HCT116 (cell line): ENCODE results near the gene MVB12A. TPM values are rescaled to one million over a fixed set of nuclear protein-coding genes. Genes with fewer than 3 reads are reported as not detected.

ENCODE experiments used
- ATAC-seq: fragments of 200-7000 bp; cut with Tn5 transposase; 2 replicates; pipeline ENCODE4 v1.9.1; 2020; ENCODE audit warnings: mild to moderate bottlenecking, moderate library complexity
- BruUV-seq: library from RNA; stranded (reverse); fragments of 400-500 nt; replicated peaks from 2 replicates; lab custom pipeline; 2021; lab: Mats Ljungman, UMichigan
- CTCF ChIA-PET: fragments of 300-600 bp; sonication (Branson Sonifier 250); formaldehyde crosslinking; loops from one replicate; lab custom pipeline; 2021; ENCODE audit warnings: antibody characterized with exemption; lab: Charles Lee
- POLR2A ChIA-PET: fragments of 300-600, 350-600 bp; sonication (Branson Sonifier 250); formaldehyde crosslinking; loops from one replicate; lab custom pipeline; 2021; ENCODE audit warnings: antibody characterized with exemption; lab: Charles Lee
- RAD21 ChIA-PET, 2 experiments: fragments of 300-600 bp; sonication (Branson Sonifier 250); formaldehyde crosslinking; loops; one replicate each; lab custom pipeline; 2023; ENCODE audit warnings: low total read pairs in 2 of 2; ENCODE audit not compliant: uncharacterized antibody in 2 of 2, unreplicated experiment in 2 of 2, low non-redundant PET in 1 of 2; lab: Charles Lee
- DNase-seq: peaks from one replicate; pipeline ENCODE4 v3.0.0-alpha.2; 2010; ENCODE audit warnings: low read depth, low spot score
- H2AFZ ChIP-seq: fragments of 200-600 bp; shearing (Covaris generic), sonication (generic); 2 replicates; pipeline ENCODE4 v1.6.1; 2017; ENCODE audit warnings: low read depth, mixed run types, mixed read lengths, antibody characterized with exemption, low read length; ENCODE audit not compliant: poor library complexity, severe bottlenecking
- H3K27ac ChIP-seq: 2 replicates; pipeline ENCODE4 v1.5.1; 2012; ENCODE audit warnings: low read depth, low read length
- H3K27me3 ChIP-seq: fragments of 200-600 bp; sonication (generic); 2 replicates; pipeline ENCODE4 v1.6.1; 2016; ENCODE audit warnings: mixed run types, low read length, mixed read lengths; ENCODE audit not compliant: insufficient read depth
- H3K36me3 ChIP-seq, 2 experiments: fragments of 200-500 bp in 1 of 2; fragments of 200-600 bp in 1 of 2; sonication (Bioruptor generic) in 1 of 2; sonication (generic) in 1 of 2; 2 replicates each; pipeline versions ENCODE4 v1.5.1 to v1.6.1; 2014 to 2016; ENCODE audit warnings: low read length in 2 of 2, inconsistent platforms in 1 of 2, mixed read lengths in 1 of 2, mixed run types in 1 of 2; ENCODE audit not compliant: insufficient read depth in 2 of 2, control insufficient read depth in 1 of 2
- H3K4me1 ChIP-seq, 2 experiments: fragments of 200-600 bp in 1 of 2; sonication (generic) in 1 of 2; 2 replicates each; pipeline versions ENCODE4 v1.5.1 to v1.6.1; 2012 to 2017; ENCODE audit warnings: low read length in 2 of 2, inconsistent platforms in 1 of 2, mild to moderate bottlenecking in 1 of 2, mixed read lengths in 1 of 2, mixed run types in 1 of 2, moderate library complexity in 1 of 2; ENCODE audit not compliant: insufficient read depth in 2 of 2, control insufficient read depth in 1 of 2
- H3K4me2 ChIP-seq: fragments of 200-600 bp; sonication (generic); 2 replicates; pipeline ENCODE4 v1.6.1; 2017; ENCODE audit warnings: mixed run types, low read length, mixed read lengths
- H3K4me3 ChIP-seq, 2 experiments: fragments of 200-600 bp in 1 of 2; sonication (generic) in 1 of 2; replicated peaks in 1 of 2; 2 replicates each; pipeline ENCODE4 v1.5.1; 2011 to 2016; ENCODE audit warnings: low read length in 2 of 2, control low read depth in 1 of 2, low read depth in 1 of 2, mild to moderate bottlenecking in 1 of 2, mixed read lengths in 1 of 2, mixed run types in 1 of 2
- H3K79me2 ChIP-seq: fragments of 200-600 bp; sonication (generic); 2 replicates; pipeline ENCODE4 v1.6.1; 2017; ENCODE audit warnings: mild to moderate bottlenecking, mixed run types, low read length, moderate library complexity, mixed read lengths; ENCODE audit not compliant: insufficient read depth
- H3K9ac ChIP-seq: fragments of 200-600 bp; sonication (generic); 2 replicates; pipeline ENCODE4 v1.6.1; 2016; ENCODE audit warnings: low read length, mixed read lengths
- H3K9me2 ChIP-seq: fragments of 200-600 bp; sonication (generic), shearing (Covaris generic); 2 replicates; pipeline ENCODE4 v1.6.1; 2017; ENCODE audit warnings: mixed run types, mild to moderate bottlenecking, moderate library complexity; ENCODE audit not compliant: insufficient read depth
- H3K9me3 ChIP-seq, 2 experiments: fragments of 200-500 bp in 1 of 2; fragments of 200-600 bp in 1 of 2; sonication (Bioruptor generic) in 1 of 2; sonication (generic) in 1 of 2; 2 replicates each; pipeline ENCODE4 v1.6.1; 2014 to 2017; ENCODE audit warnings: low read length in 2 of 2, mixed read lengths in 2 of 2, inconsistent platforms in 1 of 2, low read depth in 1 of 2, mild to moderate bottlenecking in 1 of 2, mixed run types in 1 of 2, moderate library complexity in 1 of 2; ENCODE audit not compliant: control insufficient read depth in 1 of 2, insufficient read depth in 1 of 2
- H4K20me1 ChIP-seq: fragments of 200-600 bp; sonication (generic), shearing (Covaris generic); 2 replicates; pipeline ENCODE4 v1.6.1; 2017; ENCODE audit warnings: mixed run types, mild to moderate bottlenecking, moderate library complexity; ENCODE audit not compliant: insufficient read depth
- CBX3 ChIP-seq: IDR thresholded peaks from 2 replicates; pipeline ENCODE4 v1.6.1; 2012; ENCODE audit warnings: low read depth
- EZH2phosphoT487 ChIP-seq: fragments of 200-600 bp; IDR thresholded peaks from 2 replicates; pipeline ENCODE4 v1.6.1; 2018; ENCODE audit warnings: antibody characterized with exemption, borderline replicate concordance
- POLR2A ChIP-seq: IDR thresholded peaks from 2 replicates; pipeline ENCODE4 v1.7.0; 2011; ENCODE audit warnings: borderline replicate concordance; ENCODE audit not compliant: insufficient read depth, insufficient read length; ENCODE audit errors: extremely low read depth
- SIN3A ChIP-seq: IDR thresholded peaks from 2 replicates; pipeline ENCODE4 v1.6.1; 2012; ENCODE audit warnings: low read depth
- SRF ChIP-seq: IDR thresholded peaks from 2 replicates; pipeline ENCODE4 v1.6.1; 2012; ENCODE audit warnings: low read depth
- ZNF274 ChIP-seq: fragments of 200-500 bp; sonication (Bioruptor generic); IDR thresholded peaks from 2 replicates; pipeline ENCODE4 v1.6.1; 2014; ENCODE audit warnings: mild to moderate bottlenecking, low read depth, low read length, inconsistent platforms
- intact Hi-C: fragments of 100-400 bp; cut with micrococcal nuclease; formaldehyde crosslinking; loops from 2 replicates; pipeline ENCODE4 v1.10.0; 2022
- total RNA-seq: library from RNA; stranded (reverse); gene quantifications from one replicate; pipeline ENCODE4 v1.2.1, GENCODE V29; 2021; ENCODE audit not compliant: unreplicated experiment
- TF ChIP-seq, protein P1 (sequence below): IDR thresholded peaks from 2 replicates; pipeline ENCODE4 v1.6.1; 2012
- TF ChIP-seq, protein P2 (sequence below): IDR thresholded peaks from 2 replicates; pipeline ENCODE4 v1.6.1; 2011; ENCODE audit warnings: mild to moderate bottlenecking, low read length, moderate library complexity; ENCODE audit not compliant: insufficient replicate concordance; ENCODE audit errors: extremely low read depth

Gene MVB12A
- total RNA-seq, 1 experiment from 2014 or later, result 91.7 TPM

DNA sequence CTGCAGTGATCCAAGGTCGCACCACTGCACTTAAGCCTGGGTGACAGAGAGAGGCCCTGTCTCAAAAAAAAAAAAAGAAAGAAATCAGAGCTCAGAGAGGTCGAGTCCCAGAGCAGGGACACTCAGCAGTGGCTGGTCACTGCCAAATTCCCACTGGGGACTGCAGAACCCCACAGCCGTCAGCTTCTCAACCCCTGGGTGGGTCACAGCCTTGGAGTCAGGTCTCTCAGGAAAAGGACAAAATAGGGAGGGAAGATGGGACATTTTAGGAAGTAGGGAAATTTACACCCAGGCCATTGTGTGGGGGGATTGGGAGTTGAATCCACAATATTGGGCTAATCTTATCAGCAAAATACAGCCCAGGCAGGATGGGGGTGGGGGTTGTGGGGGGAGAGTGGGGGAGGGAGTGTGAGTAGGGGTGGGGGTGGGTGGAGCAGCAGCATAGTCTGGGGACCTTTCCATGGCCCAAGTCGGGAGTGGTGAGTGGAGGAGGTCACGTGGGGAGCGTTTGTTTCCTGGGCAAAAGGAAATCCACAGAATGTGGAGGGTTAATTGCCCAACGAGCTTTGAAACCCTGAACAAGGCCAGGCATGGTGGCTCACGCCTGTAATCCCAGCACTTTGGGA is 20.8 kb upstream of the MVB12A start:
- peaks cover 0 to 15% of the 10 kb centered on the region in 2 experiments; a peak in 2 of 4 replicates for H3K4me1 ChIP-seq
- H3K9me2 ChIP-seq, result no peaks in the 10 kb centered on the region
- no TSS peak for BruUV-seq
- H3K79me2 ChIP-seq, result no peaks in the 10 kb centered on the region
- no peaks in the 10 kb centered on the region for H4K20me1 ChIP-seq
- intact Hi-C loops, result loop anchor here (5.0 kb wide), 2 partner anchors 53 to 458 kb away; partner anchors contain the start of gene RPL18A
- RAD21 ChIA-PET, result interaction anchor here in 1 of 2 experiments (0.7 kb wide), 1 partner anchor 21 kb away, joined by 3 read pairs; the partner anchor contains the start of gene MVB12A
- H3K9me3 ChIP-seq, result no peaks in the 10 kb centered on the region
- no peaks in the 10 kb centered on the region for H3K36me3 ChIP-seq
- TF ChIP-seq ZNF274 (no peak), CBX3 (no peak), EZH2phosphoT487 (no peak), SIN3A (no peak), SRF (no peak), POLR2A (no peak)
- TF ChIP-seq, protein P1, sequence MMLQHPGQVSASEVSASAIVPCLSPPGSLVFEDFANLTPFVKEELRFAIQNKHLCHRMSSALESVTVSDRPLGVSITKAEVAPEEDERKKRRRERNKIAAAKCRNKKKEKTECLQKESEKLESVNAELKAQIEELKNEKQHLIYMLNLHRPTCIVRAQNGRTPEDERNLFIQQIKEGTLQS, result no peak
- TF ChIP-seq, protein P2, sequence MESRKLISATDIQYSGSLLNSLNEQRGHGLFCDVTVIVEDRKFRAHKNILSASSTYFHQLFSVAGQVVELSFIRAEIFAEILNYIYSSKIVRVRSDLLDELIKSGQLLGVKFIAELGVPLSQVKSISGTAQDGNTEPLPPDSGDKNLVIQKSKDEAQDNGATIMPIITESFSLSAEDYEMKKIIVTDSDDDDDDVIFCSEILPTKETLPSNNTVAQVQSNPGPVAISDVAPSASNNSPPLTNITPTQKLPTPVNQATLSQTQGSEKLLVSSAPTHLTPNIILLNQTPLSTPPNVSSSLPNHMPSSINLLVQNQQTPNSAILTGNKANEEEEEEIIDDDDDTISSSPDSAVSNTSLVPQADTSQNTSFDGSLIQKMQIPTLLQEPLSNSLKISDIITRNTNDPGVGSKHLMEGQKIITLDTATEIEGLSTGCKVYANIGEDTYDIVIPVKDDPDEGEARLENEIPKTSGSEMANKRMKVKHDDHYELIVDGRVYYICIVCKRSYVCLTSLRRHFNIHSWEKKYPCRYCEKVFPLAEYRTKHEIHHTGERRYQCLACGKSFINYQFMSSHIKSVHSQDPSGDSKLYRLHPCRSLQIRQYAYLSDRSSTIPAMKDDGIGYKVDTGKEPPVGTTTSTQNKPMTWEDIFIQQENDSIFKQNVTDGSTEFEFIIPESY, result no peak
- TF ChIP-seq, all 23 proteins: peak for 0
- CTCF ChIA-PET, result no interaction called here
- POLR2A ChIA-PET, result no interaction called here
- no peak overlapping the region for H3K4me2 ChIP-seq
- ATAC-seq (no peak), DNase-seq (no peak)
- no peak overlapping the region for H3K27ac ChIP-seq
- no peak overlapping the region for H3K4me3 ChIP-seq
- no peaks in the 10 kb centered on the region for H3K27me3 ChIP-seq
- H3K9ac ChIP-seq, result no peak overlapping the region
- no peak overlapping the region for H2AFZ ChIP-seq
